H1 (cell line): ENCODE results near the gene SNRPE. TPM values are rescaled to one million over a fixed set of nuclear protein-coding genes. Genes with fewer than 3 reads are reported as not detected.

Experiments used
- CREB1 ChIP-seq: IDR thresholded peaks from 2 replicates; pipeline ENCODE4 v1.6.1; 2012; ENCODE audit warnings: inconsistent platforms
- polyA plus RNA-seq, 7 experiments: library from polyadenylated mRNA; depleted of rRNA in 3 of 7; stranded (reverse) in 5 of 7; unstranded in 2 of 7; fragments of >200 nt in 5 of 7; fragments of 200-250 nt in 2 of 7; gene quantifications; 1 replicate in 5 of 7; 2 replicates in 1 of 7; 4 replicates in 1 of 7; pipeline versions ENCODE4 v1.2.1 to v1.2.3, GENCODE V29; 2011 to 2013; ENCODE audit warnings: missing spikeins in 2 of 7, mixed read lengths in 2 of 7
- total RNA-seq: library from RNA; stranded (reverse); fragmentation: NEBNext Ultra II Directional; extraction: Animal tissue kit (Norgen Biotek cat#: 25700); gene quantifications from 2 replicates; pipeline ENCODE4 v1.2.1, GENCODE V29; 2021
- TF ChIP-seq, protein P1 (sequence below): fragments of 300-600 bp; sonication (generic); IDR thresholded peaks from 2 replicates; pipeline ENCODE4 v1.7.1; 2012; ENCODE audit warnings: low read length, moderate library complexity, mild to moderate bottlenecking, inconsistent platforms; ENCODE audit not compliant: insufficient replicate concordance

The SNRPE gene
- total and polyA plus RNA-seq, 2 of the 8 experiments (the other 6 are each of a cell fraction or from before 2014, with no cell fraction given): 416 to 461 TPM

DNA sequence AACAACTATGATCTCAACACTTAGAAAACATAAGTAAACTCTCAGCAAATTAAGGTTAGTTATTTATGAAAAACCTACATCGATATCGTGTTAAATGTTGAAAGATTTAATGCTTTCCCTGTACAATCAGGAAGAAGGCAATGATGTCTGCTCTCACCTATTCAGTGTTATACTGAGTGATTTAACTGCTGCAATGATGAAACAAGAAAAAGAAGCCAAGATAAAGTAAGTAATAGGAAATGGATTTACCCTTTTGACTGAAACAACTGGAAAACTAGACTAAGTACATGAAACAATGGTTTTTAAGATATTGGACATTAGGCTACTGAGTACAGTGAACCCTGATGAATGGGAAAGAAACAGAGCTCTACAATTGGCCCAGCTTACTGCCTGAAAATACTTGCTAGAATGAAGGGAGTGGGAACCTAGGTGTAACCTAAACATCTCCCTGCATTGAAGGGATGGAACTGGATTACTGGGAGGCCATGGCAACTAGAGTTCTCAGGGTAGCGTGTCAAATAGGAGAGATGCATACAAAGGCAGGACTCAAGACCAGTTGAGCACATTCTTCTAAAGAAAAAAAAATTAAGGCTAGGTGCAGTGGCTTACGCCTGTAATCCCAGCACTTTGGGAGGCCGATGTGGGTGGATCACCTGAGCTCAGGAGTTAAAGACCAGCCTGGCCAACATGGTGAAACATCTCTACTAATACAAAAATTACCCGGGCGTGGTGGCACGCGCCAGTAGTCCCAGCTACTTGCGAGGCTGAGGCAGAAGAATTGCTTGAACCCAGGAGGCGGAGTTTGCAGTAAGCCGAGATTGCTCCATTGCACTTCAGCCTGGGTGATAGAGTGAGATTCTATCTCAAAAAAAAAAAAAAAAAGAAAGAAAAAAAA lies 37.3 kb downstream of the SNRPE start (continued):
- TF ChIP-seq, protein P1, sequence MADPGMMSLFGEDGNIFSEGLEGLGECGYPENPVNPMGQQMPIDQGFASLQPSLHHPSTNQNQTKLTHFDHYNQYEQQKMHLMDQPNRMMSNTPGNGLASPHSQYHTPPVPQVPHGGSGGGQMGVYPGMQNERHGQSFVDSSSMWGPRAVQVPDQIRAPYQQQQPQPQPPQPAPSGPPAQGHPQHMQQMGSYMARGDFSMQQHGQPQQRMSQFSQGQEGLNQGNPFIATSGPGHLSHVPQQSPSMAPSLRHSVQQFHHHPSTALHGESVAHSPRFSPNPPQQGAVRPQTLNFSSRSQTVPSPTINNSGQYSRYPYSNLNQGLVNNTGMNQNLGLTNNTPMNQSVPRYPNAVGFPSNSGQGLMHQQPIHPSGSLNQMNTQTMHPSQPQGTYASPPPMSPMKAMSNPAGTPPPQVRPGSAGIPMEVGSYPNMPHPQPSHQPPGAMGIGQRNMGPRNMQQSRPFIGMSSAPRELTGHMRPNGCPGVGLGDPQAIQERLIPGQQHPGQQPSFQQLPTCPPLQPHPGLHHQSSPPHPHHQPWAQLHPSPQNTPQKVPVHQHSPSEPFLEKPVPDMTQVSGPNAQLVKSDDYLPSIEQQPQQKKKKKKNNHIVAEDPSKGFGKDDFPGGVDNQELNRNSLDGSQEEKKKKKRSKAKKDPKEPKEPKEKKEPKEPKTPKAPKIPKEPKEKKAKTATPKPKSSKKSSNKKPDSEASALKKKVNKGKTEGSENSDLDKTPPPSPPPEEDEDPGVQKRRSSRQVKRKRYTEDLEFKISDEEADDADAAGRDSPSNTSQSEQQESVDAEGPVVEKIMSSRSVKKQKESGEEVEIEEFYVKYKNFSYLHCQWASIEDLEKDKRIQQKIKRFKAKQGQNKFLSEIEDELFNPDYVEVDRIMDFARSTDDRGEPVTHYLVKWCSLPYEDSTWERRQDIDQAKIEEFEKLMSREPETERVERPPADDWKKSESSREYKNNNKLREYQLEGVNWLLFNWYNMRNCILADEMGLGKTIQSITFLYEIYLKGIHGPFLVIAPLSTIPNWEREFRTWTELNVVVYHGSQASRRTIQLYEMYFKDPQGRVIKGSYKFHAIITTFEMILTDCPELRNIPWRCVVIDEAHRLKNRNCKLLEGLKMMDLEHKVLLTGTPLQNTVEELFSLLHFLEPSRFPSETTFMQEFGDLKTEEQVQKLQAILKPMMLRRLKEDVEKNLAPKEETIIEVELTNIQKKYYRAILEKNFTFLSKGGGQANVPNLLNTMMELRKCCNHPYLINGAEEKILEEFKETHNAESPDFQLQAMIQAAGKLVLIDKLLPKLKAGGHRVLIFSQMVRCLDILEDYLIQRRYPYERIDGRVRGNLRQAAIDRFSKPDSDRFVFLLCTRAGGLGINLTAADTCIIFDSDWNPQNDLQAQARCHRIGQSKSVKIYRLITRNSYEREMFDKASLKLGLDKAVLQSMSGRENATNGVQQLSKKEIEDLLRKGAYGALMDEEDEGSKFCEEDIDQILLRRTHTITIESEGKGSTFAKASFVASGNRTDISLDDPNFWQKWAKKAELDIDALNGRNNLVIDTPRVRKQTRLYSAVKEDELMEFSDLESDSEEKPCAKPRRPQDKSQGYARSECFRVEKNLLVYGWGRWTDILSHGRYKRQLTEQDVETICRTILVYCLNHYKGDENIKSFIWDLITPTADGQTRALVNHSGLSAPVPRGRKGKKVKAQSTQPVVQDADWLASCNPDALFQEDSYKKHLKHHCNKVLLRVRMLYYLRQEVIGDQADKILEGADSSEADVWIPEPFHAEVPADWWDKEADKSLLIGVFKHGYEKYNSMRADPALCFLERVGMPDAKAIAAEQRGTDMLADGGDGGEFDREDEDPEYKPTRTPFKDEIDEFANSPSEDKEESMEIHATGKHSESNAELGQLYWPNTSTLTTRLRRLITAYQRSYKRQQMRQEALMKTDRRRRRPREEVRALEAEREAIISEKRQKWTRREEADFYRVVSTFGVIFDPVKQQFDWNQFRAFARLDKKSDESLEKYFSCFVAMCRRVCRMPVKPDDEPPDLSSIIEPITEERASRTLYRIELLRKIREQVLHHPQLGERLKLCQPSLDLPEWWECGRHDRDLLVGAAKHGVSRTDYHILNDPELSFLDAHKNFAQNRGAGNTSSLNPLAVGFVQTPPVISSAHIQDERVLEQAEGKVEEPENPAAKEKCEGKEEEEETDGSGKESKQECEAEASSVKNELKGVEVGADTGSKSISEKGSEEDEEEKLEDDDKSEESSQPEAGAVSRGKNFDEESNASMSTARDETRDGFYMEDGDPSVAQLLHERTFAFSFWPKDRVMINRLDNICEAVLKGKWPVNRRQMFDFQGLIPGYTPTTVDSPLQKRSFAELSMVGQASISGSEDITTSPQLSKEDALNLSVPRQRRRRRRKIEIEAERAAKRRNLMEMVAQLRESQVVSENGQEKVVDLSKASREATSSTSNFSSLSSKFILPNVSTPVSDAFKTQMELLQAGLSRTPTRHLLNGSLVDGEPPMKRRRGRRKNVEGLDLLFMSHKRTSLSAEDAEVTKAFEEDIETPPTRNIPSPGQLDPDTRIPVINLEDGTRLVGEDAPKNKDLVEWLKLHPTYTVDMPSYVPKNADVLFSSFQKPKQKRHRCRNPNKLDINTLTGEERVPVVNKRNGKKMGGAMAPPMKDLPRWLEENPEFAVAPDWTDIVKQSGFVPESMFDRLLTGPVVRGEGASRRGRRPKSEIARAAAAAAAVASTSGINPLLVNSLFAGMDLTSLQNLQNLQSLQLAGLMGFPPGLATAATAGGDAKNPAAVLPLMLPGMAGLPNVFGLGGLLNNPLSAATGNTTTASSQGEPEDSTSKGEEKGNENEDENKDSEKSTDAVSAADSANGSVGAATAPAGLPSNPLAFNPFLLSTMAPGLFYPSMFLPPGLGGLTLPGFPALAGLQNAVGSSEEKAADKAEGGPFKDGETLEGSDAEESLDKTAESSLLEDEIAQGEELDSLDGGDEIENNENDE: no peak
- TF ChIP-seq CREB1: no peak
- TF ChIP-seq, all 59 proteins: peak for 0
